GM23248 (cell line): ENCODE results near the gene STON2. TPM values are rescaled to one million over a fixed set of nuclear protein-coding genes. Genes with fewer than 3 reads are reported as not detected.

Source experiments
- DNase-seq: peaks from one replicate; pipeline ENCODE4 v3.0.0-alpha.2; 2015
- H2AFZ ChIP-seq: fragments of 200-600 bp; sonication (generic); 2 replicates; pipeline ENCODE4 v1.6.1; 2016; ENCODE audit warnings: antibody characterized with exemption
- H3F3A ChIP-seq: fragments of 200-600 bp; sonication (generic); 2 replicates; pipeline ENCODE4 v1.6.1; 2016; ENCODE audit warnings: mild to moderate bottlenecking, antibody characterized with exemption, mixed run types; ENCODE audit not compliant: insufficient read depth
- H3K27ac ChIP-seq: fragments of 200-600 bp; sonication (generic); 2 replicates; pipeline ENCODE4 v1.5.1; 2016; ENCODE audit warnings: mild to moderate bottlenecking
- H3K27me3 ChIP-seq: fragments of 200-600 bp; sonication (generic); replicated peaks from 2 replicates; pipeline ENCODE4 v1.6.1; 2016; ENCODE audit warnings: mild to moderate bottlenecking; ENCODE audit not compliant: insufficient read depth
- H3K36me3 ChIP-seq: fragments of 200-600 bp; sonication (generic); 2 replicates; pipeline ENCODE4 v1.6.1; 2016; ENCODE audit warnings: low read depth, mild to moderate bottlenecking
- H3K4me1 ChIP-seq: fragments of 200-600 bp; sonication (generic); 2 replicates; pipeline ENCODE4 v1.6.1; 2016; ENCODE audit warnings: mild to moderate bottlenecking; ENCODE audit not compliant: insufficient read depth
- H3K4me2 ChIP-seq: fragments of 200-600 bp; sonication (generic); one replicate; pipeline ENCODE4 v1.6.1; 2016; ENCODE audit warnings: mild to moderate bottlenecking; ENCODE audit not compliant: unreplicated experiment
- H3K4me3 ChIP-seq: fragments of 200-600 bp; sonication (generic); 2 replicates; pipeline ENCODE4 v1.5.1; 2016; ENCODE audit warnings: mild to moderate bottlenecking
- H3K79me2 ChIP-seq: fragments of 200-600 bp; sonication (generic); 2 replicates; pipeline ENCODE4 v1.6.1; 2016; ENCODE audit warnings: mild to moderate bottlenecking; ENCODE audit not compliant: insufficient read depth
- H3K9ac ChIP-seq: fragments of 200-600 bp; sonication (generic); 2 replicates; pipeline ENCODE4 v1.6.1; 2016; ENCODE audit warnings: mild to moderate bottlenecking
- H3K9me2 ChIP-seq: fragments of 200-600 bp; sonication (generic); 2 replicates; pipeline ENCODE4 v1.6.1; 2016; ENCODE audit warnings: mixed run types, mild to moderate bottlenecking, moderate library complexity; ENCODE audit not compliant: insufficient read depth
- H3K9me3 ChIP-seq: fragments of 200-600 bp; sonication (generic); one replicate; pipeline ENCODE4 v1.6.1; 2017; ENCODE audit warnings: low read depth
- H4K20me1 ChIP-seq: fragments of 200-600 bp; sonication (generic); 2 replicates; pipeline ENCODE4 v1.6.0; 2016; ENCODE audit not compliant: insufficient read depth
- EZH2 ChIP-seq: fragments of 200-600 bp; sonication (generic); IDR thresholded peaks from 2 replicates; pipeline ENCODE4 v1.6.1; 2018; ENCODE audit warnings: antibody characterized with exemption, mild to moderate bottlenecking; ENCODE audit not compliant: insufficient read depth, poor library complexity, severe bottlenecking
- EZH2phosphoT487 ChIP-seq: fragments of 200-600 bp; sonication (generic); IDR thresholded peaks from 2 replicates; pipeline ENCODE4 v1.6.1; 2018; ENCODE audit warnings: antibody characterized with exemption, moderate library complexity, mild to moderate bottlenecking, low read depth; ENCODE audit not compliant: insufficient read depth
- WGBS, 2 experiments: methylation state at CpG; one replicate each; pipeline ENCODE4 v1.1.6; 2015 to 2017; ENCODE audit warnings: low lambda C conversion rate in 2 of 2, low coverage in 1 of 2; ENCODE audit errors: missing lambda C conversion rate in 2 of 2; 5-methylcytosine and 5-hydroxymethylcytosine counted together
- in situ Hi-C: fragments of 300-500 bp; cut with MboI; formaldehyde crosslinking; loops from 2 replicates; pipeline ENCODE4 v1.15.0; 2020
- polyA plus RNA-seq: library from polyadenylated mRNA; unstranded; fragments of >200 nt; fragmentation: Nextera tagmentation; extraction: Ambion mirVana; gene quantifications from 2 replicates; pipeline ENCODE4 v1.2.1, GENCODE V29; 2016
- total RNA-seq: library from RNA; depleted of rRNA; stranded (reverse); fragments of >200 nt; shearing (Covaris generic); gene quantifications from 2 replicates; pipeline ENCODE4 v1.2.3, GENCODE V29; 2014

Gene STON2
- total and polyA plus RNA-seq, 2 experiments from 2014 or later = 0.14 TPM; not detected in 1

- Histone ChIP-seq H3K4me2 (no peak overlapping the region), H2AFZ (no peak overlapping the region), H3K4me1 (no peaks in the 10 kb centered on the region), H3K4me3 (no peak overlapping the region), H3K9me3 (no peaks in the 10 kb centered on the region), H4K20me1 (no peaks in the 10 kb centered on the region), H3K9ac (no peak overlapping the region), H3K79me2 (no peaks in the 10 kb centered on the region), H3K9me2 (no peaks in the 10 kb centered on the region), H3K27me3 (no peaks in the 10 kb centered on the region), H3F3A (no peaks in the 10 kb centered on the region), H3K36me3 (no peaks in the 10 kb centered on the region), H3K27ac (no peak overlapping the region)
- DNase-seq = no peak
- in situ Hi-C loops = no loop called here
- TF ChIP-seq EZH2 (no peak), EZH2phosphoT487 (no peak)
- 69 to 77% methylated on average over 4 of the region's 4 CpGs for WGBS, 2 experiments
Observed at GRCh38 chr14:81305065-81305464, 95.1 kb downstream of the STON2 start.

GRCh38 chr14:81303258-81303935, 96.7 kb downstream of the STON2 start:
- H4K20me1 ChIP-seq = no peaks in the 10 kb centered on the region
- no peak overlapping the region for H3K4me3 ChIP-seq
- H3K79me2 ChIP-seq = no peaks in the 10 kb centered on the region
- H2AFZ ChIP-seq = no peak overlapping the region
- H3F3A ChIP-seq = no peaks in the 10 kb centered on the region
- no peaks in the 10 kb centered on the region for H3K9me3 ChIP-seq
- in situ Hi-C loops = no loop called here
- H3K9ac ChIP-seq = no peak overlapping the region
- H3K27me3 ChIP-seq = no peaks in the 10 kb centered on the region
- H3K4me1 ChIP-seq = no peaks in the 10 kb centered on the region
- H3K9me2 ChIP-seq = no peaks in the 10 kb centered on the region
- no peak overlapping the region for H3K27ac ChIP-seq
- no peaks in the 10 kb centered on the region for H3K36me3 ChIP-seq
- TF ChIP-seq EZH2phosphoT487 = no peak
- no peak for TF ChIP-seq EZH2
- WGBS, 2 experiments = 70 to 71% methylated on average over 5 of the region's 5 CpGs
- DNase-seq = no peak
- no peak overlapping the region for H3K4me2 ChIP-seq

GRCh38 chr14:81302638-81303037, 97.5 kb downstream of the STON2 start:
- Histone ChIP-seq H2AFZ (no peak overlapping the region), H3K27ac (no peak overlapping the region), H3K79me2 (no peaks in the 10 kb centered on the region), H3K27me3 (no peaks in the 10 kb centered on the region), H3K9me3 (no peaks in the 10 kb centered on the region), H3K9ac (no peak overlapping the region), H4K20me1 (no peaks in the 10 kb centered on the region), H3K4me3 (no peak overlapping the region), H3K36me3 (no peaks in the 10 kb centered on the region), H3K9me2 (no peaks in the 10 kb centered on the region), H3K4me1 (no peaks in the 10 kb centered on the region), H3K4me2 (no peak overlapping the region), H3F3A (no peaks in the 10 kb centered on the region)
- TF ChIP-seq EZH2 (no peak), EZH2phosphoT487 (no peak)
- 62 to 83% methylated on average over 3 of the region's 3 CpGs for WGBS, 2 experiments
- no peak for DNase-seq
- in situ Hi-C loops = no loop called here

- H3K36me3 ChIP-seq = no peaks in the 10 kb centered on the region
- no peak overlapping the region for H2AFZ ChIP-seq
- no peaks in the 10 kb centered on the region for H3K4me1 ChIP-seq
- no peak for DNase-seq
- in situ Hi-C loops = no loop called here
- no peaks in the 10 kb centered on the region for H3K27me3 ChIP-seq
- H3F3A ChIP-seq = no peaks in the 10 kb centered on the region
- no peak overlapping the region for H3K9ac ChIP-seq
- no peak overlapping the region for H3K27ac ChIP-seq
- H3K9me2 ChIP-seq = no peaks in the 10 kb centered on the region
- no peaks in the 10 kb centered on the region for H3K79me2 ChIP-seq
- H3K4me3 ChIP-seq = no peak overlapping the region
- H3K9me3 ChIP-seq = no peaks in the 10 kb centered on the region
- H4K20me1 ChIP-seq = no peaks in the 10 kb centered on the region
- WGBS, 2 experiments = 25 to 29% methylated on average over 1 of the region's 1 CpG
- TF ChIP-seq EZH2 = no peak
- no peak for TF ChIP-seq EZH2phosphoT487
- no peak overlapping the region for H3K4me2 ChIP-seq
Observed at GRCh38 chr14:81301813-81302212, 98.3 kb downstream of the STON2 start.

- Histone ChIP-seq H3K4me3 (no peak overlapping the region), H3K79me2 (no peaks in the 10 kb centered on the region), H2AFZ (no peak overlapping the region), H3K9me3 (no peaks in the 10 kb centered on the region), H3K9ac (no peak overlapping the region), H3K9me2 (no peaks in the 10 kb centered on the region), H4K20me1 (no peaks in the 10 kb centered on the region), H3F3A (no peaks in the 10 kb centered on the region), H3K36me3 (no peaks in the 10 kb centered on the region), H3K27ac (no peak overlapping the region), H3K4me2 (no peak overlapping the region), H3K27me3 (no peaks in the 10 kb centered on the region), H3K4me1 (no peaks in the 10 kb centered on the region)
- TF ChIP-seq EZH2phosphoT487 = no peak
- TF ChIP-seq EZH2 = no peak
- in situ Hi-C loops = no loop called here
- no peak for DNase-seq
- WGBS, 2 experiments = 0 to 3% methylated on average over 1 of the region's 1 CpG
Observed at GRCh38 chr14:81301371-81301770, 98.8 kb downstream of the STON2 start.
